Activated naive CD4-positive, alpha-beta T cell treated with anti-CD3 and anti-CD28 coated beads, Interleukin-2, amount 50 U/mL, for 16 hours (primary cell): Measurements from ENCODE around the gene FRMD4A.
"Not testable (repeated sequence)": the region's sequence is repeated elsewhere in the genome, so short reads cannot be mapped to it uniquely, and the experiment has no call there.

Source experiments
- DNase-seq: peaks from one replicate; pipeline ENCODE4 v3.0.0-alpha.2; 2020

Gene FRMD4A

GRCh38 chr10:13797164-13797563, 533.6 kb downstream of the FRMD4A start:
- no peak for DNase-seq

DNA sequence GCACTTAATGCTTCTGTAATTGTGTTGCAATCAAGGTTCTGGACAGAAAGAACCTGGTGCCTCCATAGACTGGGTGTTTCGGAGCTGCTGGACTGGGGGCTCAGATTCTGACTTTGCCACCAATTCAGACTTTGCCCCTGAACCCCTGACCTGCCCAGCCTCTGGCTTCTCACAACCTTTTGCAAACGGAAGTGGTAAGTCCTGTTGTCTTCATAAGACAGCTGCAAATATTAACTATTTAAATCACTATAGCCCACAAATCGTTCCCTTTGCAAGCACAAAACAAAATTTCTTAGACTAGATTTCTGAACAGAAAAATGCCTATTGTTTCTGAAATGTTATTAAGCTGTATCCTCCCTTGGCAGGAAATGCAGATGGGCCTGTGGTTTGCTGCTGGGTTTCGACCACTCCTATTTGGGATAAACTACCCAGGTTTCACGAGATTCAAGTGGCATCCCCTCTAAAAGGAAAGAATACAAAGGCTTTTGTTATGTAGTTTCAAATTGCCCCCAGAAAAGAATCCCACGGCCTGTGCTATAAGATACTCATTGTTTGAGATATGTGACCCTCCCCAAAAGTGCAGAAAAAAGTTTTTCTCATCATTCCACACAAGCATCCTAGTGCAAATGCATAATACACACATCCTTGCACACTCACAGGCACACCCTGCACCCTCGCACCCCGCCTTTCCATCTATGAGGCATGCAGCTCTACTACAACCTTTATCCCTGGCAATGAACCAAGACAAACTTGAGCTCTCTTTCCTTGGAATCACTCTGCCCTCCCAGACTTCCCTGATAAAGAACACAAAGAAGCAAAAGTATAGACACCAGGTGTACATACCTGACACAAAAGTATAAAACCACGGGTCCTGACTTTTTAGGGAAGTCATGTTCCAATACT, 534.8 kb downstream of the FRMD4A start:
- no peak for DNase-seq

DNA sequence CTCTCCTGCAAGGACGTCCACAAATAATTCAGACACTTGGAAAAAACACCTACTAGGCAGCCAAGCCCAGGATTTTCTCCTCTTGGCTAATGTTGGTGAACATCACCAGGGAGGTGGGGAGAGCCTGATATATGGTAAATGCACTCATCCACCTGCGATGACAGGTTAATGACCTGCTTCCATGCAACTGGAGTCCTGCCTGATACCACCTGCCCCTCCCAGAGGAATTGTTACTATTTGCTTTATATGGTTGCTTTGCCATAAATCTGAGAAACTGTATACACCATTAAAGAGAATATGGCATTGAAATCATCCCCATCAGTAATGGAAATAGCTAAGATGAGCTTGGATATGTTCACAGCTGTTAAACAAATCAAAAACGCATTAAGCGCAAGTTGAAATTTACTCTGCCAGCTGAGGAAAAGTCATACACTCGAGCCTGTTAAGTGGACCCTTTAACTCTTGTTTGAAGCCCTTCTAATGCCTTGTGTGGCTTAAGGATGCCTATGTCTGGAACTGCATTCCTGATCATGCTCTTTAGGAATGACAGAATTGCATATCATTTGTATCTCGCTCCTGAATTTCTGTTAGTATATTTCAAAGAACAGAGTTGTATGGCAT, 535.6 kb downstream of the FRMD4A start:
- DNase-seq: no peak

GRCh38 chr10:13792006-13792405, 538.7 kb downstream of the FRMD4A start:
- no peak for DNase-seq

GRCh38 chr10:13791483-13791882, 539.2 kb downstream of the FRMD4A start:
- no peak for DNase-seq

DNA sequence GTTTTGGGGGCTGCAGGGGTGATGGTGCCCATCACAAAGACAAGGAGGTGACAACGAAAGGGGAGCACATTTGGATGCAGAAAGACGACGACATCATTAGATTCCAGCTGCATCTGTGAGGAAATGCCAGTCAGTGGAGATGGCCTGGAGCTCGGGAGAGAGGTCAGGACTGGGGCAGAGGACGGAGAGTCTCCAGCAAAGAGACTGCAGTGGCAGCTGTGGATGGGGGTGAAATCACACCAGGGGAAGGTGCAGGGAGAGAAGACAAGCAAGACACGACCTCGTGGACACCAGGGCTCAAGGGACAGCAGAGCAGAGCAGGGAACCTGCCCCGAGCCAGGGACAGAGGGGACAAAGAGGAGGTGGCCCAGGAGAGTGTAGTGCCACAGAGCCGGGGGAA, 540.5 kb downstream of the FRMD4A start:
- DNase-seq: no peak

DNA sequence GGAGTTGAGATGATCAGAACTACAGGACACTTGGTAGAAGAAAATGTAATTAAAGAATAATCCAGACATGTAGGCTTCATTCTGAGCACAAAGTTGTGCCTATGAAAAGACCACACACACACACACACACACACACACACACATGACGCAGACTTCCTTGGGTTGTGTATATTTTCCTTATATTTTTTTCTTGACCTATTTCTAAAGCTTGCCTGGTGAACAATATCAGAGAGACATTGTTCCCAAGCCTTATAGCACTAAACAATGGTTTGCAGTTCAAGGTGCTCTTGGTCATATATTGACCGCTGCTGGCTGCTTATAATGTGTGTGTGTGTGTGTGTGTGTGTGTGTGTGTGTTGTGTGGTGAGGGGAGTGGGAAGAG, 541.3 kb downstream of the FRMD4A start:
- DNase-seq: no peak

DNA sequence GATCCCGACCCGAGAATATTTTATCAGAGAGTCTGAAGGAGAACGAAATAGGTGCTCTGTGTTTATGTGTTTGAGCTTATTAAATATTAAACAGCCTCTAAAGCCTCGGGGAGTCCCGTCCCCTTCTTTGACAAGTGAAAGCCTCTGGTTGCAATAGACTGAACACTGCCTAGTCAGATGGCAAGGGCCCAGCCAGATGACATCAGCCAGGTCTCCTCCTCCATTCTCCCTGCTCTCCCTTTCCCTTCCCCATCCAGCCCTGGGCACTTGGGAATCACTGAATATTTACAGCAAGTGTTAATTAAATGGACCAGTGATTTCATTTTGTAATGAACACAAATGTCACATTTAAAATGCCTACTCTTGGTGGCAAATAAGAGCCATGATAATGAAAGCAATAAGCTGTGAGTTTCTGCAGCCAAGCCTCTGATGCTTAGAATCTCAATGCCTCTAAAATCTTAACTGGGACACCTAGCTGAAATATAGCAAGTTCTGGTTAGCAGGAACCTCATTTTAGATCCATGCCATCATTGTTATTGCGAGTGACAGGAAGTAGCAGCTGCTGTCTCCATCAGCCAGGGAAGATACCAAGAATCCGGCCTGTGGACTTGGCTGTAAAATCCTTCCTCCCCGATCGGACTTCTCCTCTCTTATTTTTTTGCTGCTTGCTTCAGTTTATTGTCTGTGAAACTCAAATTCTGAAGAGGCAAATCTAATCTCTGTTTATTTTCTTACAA, 541.8 kb downstream of the FRMD4A start:
- DNase-seq: no peak

DNA sequence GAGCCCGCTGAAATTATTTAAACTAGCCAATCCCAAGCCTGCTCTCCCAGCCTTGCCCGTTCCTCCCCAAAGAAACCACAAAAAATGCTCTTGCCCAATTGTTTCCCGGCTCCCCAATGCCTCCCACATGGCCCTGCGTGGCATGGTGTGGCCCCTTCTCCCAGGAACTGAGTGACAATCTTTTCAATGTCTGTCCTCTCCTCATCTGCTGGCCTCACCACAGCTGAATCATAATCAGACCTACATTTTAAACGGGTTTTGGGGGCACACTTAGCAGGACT, 542.5 kb downstream of the FRMD4A start:
- no peak for DNase-seq

GRCh38 chr10:13787015-13787421, 543.7 kb downstream of the FRMD4A start:
- peak; percentile 68 for DNase-seq

DNA sequence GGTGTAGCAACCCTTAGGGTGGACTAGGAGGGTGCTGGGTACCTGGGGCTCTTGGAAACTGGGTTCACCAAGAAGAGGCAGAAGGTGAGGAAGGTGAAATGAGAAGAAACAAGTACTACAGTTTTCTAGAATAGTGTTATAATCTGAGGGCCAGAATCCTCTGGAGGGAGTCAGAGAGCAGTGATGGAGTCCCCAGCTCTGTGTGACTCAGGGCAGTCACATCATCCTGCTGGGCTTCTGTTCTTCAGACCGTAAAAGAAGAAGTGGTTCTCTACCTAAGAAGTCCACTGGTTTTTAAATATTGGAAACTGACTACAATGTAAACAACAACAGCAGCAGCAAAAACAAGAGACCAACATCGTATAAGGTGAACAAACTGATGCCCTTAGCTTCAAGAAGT, 546.7 kb downstream of the FRMD4A start:
- peak; percentile 24 for DNase-seq

- no peak for DNase-seq
Observed at GRCh38 chr10:13779748-13780147, 551.0 kb downstream of the FRMD4A start.

GRCh38 chr10:13778693-13778960, 552.1 kb downstream of the FRMD4A start:
- not testable (repeated sequence) for DNase-seq

DNA sequence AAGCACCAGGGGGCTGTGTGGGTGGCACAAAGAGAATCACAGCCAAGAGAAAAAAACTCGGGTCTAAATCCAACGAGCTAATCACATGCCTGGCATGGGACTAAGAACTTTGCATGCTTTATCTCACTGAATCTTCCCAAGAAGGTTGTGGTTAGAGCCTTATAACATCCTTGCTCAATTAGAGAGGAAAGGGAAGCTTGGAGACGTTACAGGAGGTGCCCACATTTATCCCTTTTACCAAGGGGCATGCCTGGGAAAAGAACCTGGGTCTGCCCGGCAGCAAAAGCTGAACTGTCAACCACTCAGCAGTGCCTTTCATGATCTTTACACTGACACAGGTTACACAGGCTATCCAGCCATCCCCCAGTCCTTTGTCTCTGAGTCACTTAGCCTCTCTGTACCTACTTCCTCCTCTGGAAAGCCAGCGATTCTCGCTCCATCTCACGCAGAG, 553.8 kb downstream of the FRMD4A start:
- no peak for DNase-seq

DNA sequence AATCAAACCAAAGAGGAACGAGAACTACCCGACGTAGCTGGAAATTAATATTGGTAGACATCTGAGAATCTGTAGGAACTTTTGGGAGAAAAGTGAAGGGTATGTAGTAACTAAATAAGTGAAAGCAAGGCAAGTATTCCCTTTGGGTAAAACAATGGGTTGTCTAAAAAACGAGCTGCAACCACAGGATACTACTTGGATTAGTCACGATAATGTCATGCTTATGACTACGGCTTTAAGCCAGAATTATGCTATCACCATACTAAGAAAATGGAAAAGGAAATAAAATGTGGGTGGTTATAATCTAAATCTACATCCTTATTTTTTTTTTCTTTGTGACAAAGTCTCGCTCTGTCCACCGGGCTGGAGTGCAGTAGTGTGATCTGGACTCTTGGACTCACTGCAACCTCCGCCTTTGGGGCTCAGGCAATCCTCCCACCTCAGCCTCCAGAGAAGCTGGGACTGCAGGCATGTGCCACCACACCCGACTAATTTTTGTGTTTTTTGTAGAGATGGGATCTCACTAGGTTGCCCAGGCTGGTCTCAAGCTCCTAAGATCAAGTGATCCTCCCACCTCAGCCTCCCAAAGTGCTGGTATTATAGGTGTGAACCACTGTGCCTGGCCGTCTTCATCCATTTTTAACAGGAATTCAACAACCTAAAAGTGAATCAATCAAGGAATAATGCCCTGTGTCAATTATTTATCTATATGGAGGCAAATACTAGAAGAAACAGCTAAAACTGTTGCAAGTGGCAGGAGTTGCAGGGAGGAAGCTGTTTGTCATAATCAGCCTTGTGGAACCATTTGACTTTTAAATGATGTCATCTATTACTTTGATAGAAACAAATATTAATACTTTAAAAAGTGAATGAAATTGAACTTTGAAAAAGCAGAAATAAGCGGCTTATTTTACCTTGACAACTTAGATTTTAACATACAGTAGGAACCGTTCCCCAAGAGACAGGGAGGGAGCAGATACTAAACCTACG, 554.6 kb downstream of the FRMD4A start:
- no peak for DNase-seq

DNA sequence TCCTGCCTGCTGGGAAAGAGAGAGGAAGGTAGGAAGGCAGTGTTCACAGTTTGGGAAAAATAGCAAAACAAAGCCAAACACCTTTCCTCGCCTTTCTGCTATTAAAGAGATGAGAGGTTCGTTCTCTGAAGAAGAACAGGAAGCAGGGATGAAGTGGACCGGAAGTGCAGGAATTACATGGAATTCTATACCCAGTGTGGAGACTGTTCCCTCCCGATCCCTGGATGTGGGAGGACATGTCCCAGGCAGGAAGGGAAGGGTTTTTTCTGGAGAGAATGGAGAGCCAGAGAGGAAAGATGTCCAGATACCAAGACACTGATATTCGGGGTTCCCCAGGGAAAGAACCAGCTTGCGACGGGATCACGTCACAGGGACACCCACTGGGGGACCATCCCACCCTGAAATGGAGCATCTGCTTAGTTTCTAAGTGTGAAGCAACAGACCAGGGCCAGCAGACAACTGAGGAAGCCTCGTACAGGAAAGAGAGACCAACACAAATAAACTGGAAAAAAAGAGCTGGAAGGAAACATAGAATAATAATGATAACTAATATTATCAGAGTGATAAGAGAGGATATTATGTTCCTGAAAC, 556.3 kb downstream of the FRMD4A start:
- no peak for DNase-seq

- DNase-seq: no peak
Observed at GRCh38 chr10:13773496-13774170, 557.1 kb downstream of the FRMD4A start.

DNA sequence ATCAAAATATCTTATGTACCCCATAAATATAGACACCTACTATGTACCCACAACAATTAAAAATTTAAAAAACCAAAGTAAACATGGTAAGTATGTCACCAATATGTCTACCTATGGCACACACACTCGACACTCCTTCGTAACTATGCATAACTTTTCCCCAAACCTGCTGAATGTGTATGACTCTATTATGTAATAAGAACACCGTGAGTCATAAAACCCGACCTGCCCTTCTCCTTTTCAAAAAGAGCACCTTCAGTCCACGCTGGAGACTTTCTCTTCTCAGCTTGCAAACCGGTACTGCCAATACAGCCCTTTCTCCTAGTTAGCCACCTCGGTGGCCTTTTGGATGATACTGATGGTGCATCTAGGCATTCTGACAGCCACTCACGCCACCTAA, 557.7 kb downstream of the FRMD4A start:
- no peak for DNase-seq

DNA sequence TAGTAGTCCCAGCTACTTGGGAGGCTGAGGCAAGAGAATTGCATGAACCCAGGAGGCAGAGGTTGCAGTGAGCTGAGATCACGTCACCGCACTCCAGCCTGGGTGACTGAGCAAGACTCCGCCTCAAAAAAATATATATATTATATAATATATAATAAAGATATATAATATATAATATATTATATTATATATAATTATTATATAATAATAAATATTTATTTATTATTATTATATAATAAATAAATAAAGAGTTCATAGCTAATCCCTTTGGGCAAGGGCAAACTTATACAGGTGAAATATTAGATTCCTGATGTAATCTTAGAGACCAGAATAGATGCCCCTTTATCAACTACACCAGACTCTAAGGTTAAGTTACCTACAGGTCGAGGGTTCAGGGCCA, 558.7 kb downstream of the FRMD4A start:
- no peak for DNase-seq

DNA sequence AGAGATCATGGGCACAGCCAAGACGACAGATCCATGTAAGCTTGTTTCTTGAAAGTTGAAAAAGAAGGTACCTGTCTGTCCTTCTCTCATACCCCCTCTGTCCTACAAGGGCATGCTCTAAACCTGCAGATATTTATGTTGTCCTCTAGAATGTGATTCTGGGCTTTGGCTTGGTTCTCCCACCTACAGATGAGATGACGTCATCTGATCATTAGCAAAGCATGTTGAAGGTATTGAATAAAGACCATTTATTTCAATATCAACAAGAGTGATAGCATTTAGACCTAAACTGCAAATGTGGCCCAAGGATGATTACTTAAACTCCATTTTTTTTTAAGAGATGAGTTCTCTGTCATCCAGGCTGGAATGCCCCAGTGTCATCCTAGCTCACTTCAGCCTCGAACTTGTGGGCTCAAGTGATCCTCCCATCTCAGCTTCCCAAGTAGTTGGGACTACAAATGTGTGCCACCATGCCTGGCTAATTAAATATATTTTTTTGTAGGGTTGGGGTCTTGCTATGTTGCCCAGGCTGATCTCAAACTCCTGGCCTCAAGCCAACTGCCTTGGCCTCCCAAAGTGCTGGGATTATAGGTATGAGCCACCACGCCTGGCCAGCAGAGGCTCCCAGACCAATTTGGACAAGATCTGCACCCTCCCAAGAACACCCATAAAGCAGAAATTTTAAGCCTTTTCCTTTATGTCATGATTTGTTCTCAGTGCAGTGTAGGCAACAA, 559.8 kb downstream of the FRMD4A start:
- no peak for DNase-seq

DNA sequence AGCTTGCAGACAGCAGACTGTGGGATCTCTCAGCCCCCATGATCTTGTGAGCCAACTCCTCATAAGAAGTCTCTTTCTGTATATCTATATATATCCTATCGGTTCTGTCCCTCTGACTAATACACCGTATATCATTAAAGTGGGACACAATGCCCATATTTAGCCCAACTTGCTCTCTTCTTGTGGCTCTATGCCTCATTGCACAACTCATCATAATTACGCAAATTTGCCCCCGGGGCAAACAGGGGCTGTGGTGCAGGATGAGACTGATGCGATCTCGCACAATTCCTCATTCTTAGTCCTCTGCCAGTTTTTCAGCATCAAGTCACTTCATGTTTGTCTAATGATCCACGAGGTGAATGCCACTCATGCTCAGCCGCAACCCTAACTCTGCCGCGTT, 560.8 kb downstream of the FRMD4A start:
- no peak for DNase-seq
